Muscle of back (tissue), 11 donors: ENCODE measurements around the gene PGAP2. TPM values are rescaled to one million over a fixed set of nuclear protein-coding genes. Genes with fewer than 3 reads are reported as not detected.
A peak's percentile ranks its signal among the peaks of the same experiment; 100 is the strongest.

ENCODE experiments used
- DNase-seq, 3 donors: peaks; one replicate each; pipeline versions ENCODE4 v3.0.0 to v3.0.0-alpha.2; 2013
- polyA plus RNA-seq, 10 donors: library from polyadenylated mRNA; unstranded; fragments of 120-200 nt; gene quantifications; one replicate each; pipeline ENCODE4 v1.2.1, GENCODE V29; 2013; ENCODE audit not compliant: insufficient read length in 10 of 10

PGAP2 gene
- polyA plus RNA-seq, 10 donors = 15.7 to 28.1 (median 20.5) TPM

- no peak for DNase-seq
Measured at GRCh38 chr11:3830730-3831129, 22.4 kb downstream of the PGAP2 start.

GRCh38 chr11:3831378-3832239 is 23.2 kb downstream of the PGAP2 start:
- DNase-seq = no peak

GRCh38 chr11:3832816-3833215 is 24.5 kb downstream of the PGAP2 start:
- no peak for DNase-seq

- no peak for DNase-seq
Measured at GRCh38 chr11:3833449-3833848, 25.1 kb downstream of the PGAP2 start.

GRCh38 chr11:3834349-3834663 is 25.9 kb downstream of the PGAP2 start:
- no peak for DNase-seq

GRCh38 chr11:3834664-3835461 is 26.5 kb downstream of the PGAP2 start:
- DNase-seq = no peak

- DNase-seq = no peak
Measured at GRCh38 chr11:3835751-3836150, 27.4 kb downstream of the PGAP2 start.

- no peak for DNase-seq
Measured at GRCh38 chr11:3836903-3837302, 28.5 kb downstream of the PGAP2 start.

GRCh38 chr11:3837793-3838192 is 29.4 kb downstream of the PGAP2 start:
- DNase-seq = peak in 1 of 3 donors; percentile 44

- DNase-seq = no peak
Measured at GRCh38 chr11:3838504-3838903, 30.1 kb downstream of the PGAP2 start.

- DNase-seq = peak in 1 of 3 donors; percentile 40
Measured at GRCh38 chr11:3840004-3840869, 31.9 kb downstream of the PGAP2 start.

GRCh38 chr11:3840870-3841425 is 32.6 kb downstream of the PGAP2 start, which contains the start of gene RHOG:
Gene RHOG, minus strand, starts transcription at chr11:3840959. Its CDS starts 12,821 bp downstream, at chr11:3828138.
- peak; percentile 71 to 92 (median 84) for DNase-seq

- DNase-seq = peak; percentile 80 to 96 (median 90)
Measured at GRCh38 chr11:3841426-3842350, 33.3 kb downstream of the PGAP2 start.

- DNase-seq = no peak
Measured at GRCh38 chr11:3843326-3843725, 35.0 kb downstream of the PGAP2 start.

GRCh38 chr11:3845246-3845645 is 36.9 kb downstream of the PGAP2 start:
- DNase-seq = no peak

GRCh38 chr11:3845670-3846069 is 37.3 kb downstream of the PGAP2 start:
- no peak for DNase-seq

- peak; percentile 30 to 59 (median 53) for DNase-seq
Measured at GRCh38 chr11:3849297-3849874, 41.0 kb downstream of the PGAP2 start.

GRCh38 chr11:3853545-3853842 is 45.1 kb downstream of the PGAP2 start:
- DNase-seq = no peak

GRCh38 chr11:3853899-3854659 is 45.7 kb downstream of the PGAP2 start:
- DNase-seq = peak in 2 of 3 donors; percentile 40 to 46

GRCh38 chr11:3854660-3854976 is 46.3 kb downstream of the PGAP2 start:
- no peak for DNase-seq
